IMR-90 (cell line): ENCODE data around the gene KBTBD13. TPM values are rescaled to one million over a fixed set of nuclear protein-coding genes. Genes with fewer than 3 reads are reported as not detected.

Experiments
- ATAC-seq: fragments of 200-7000 bp; cut with Tn5 transposase; 2 replicates; pipeline ENCODE4 v1.9.1; 2020; ENCODE audit warnings: low read depth, mild to moderate bottlenecking, moderate library complexity
- BruUV-seq: library from RNA; stranded (reverse); fragments of 400-500 nt; replicated peaks from 2 replicates; lab custom pipeline; 2021; lab: Mats Ljungman, UMichigan
- CTCF ChIA-PET: fragments of 300-600 bp; formaldehyde crosslinking; extraction: SDS; loops from one replicate; lab custom pipeline; 2021; ENCODE audit warnings: antibody characterized with exemption; lab: Yijun Ruan, JAX
- POLR2A ChIA-PET: fragments of 300-600 bp; sonication (Branson Sonifier 250); formaldehyde crosslinking; loops from one replicate; lab custom pipeline; 2022; ENCODE audit warnings: antibody characterized with exemption; ENCODE audit not compliant: unreplicated experiment; lab: Charles Lee
- DNase-seq: peaks from one replicate; pipeline ENCODE4 v3.0.0; 2013
- H2AFZ ChIP-seq: replicated peaks from 2 replicates; pipeline ENCODE3; 2013; ENCODE audit warnings: low read length, mild to moderate bottlenecking; ENCODE audit not compliant: poor library complexity
- H2AK5ac ChIP-seq: 2 replicates; pipeline ENCODE4 v1.6.1; 2013; ENCODE audit warnings: low read depth, low read length, inconsistent platforms
- H2AK9ac ChIP-seq: replicated peaks from 2 replicates; pipeline ENCODE3; 2013; ENCODE audit warnings: mild to moderate bottlenecking, low read depth, low read length, moderate library complexity; ENCODE audit not compliant: poor library complexity
- H2BK120ac ChIP-seq: 2 replicates; pipeline ENCODE4 v1.6.1; 2013; ENCODE audit warnings: low read depth, low read length, inconsistent platforms
- H2BK15ac ChIP-seq: 3 replicates; pipeline ENCODE4 v1.6.1; 2013; ENCODE audit warnings: low read depth, low read length, inconsistent platforms
- H2BK20ac ChIP-seq: 2 replicates; pipeline ENCODE4 v1.6.1; 2013; ENCODE audit warnings: low read depth, mild to moderate bottlenecking, inconsistent platforms, low read length, moderate library complexity
- H2BK5ac ChIP-seq: 2 replicates; pipeline ENCODE4 v1.6.1; 2013; ENCODE audit warnings: mild to moderate bottlenecking, low read depth, low read length, inconsistent platforms; ENCODE audit not compliant: poor library complexity, severe bottlenecking
- H3K14ac ChIP-seq: replicated peaks from 2 replicates; pipeline ENCODE4 v1.6.1; 2013; ENCODE audit warnings: low read depth, low read length, inconsistent platforms
- H3K18ac ChIP-seq: 2 replicates; pipeline ENCODE4 v1.6.1; 2013; ENCODE audit warnings: low read depth, low read length, control low read depth
- H3K23ac ChIP-seq: 2 replicates; pipeline ENCODE4 v1.6.1; 2013; ENCODE audit warnings: low read depth, low read length, inconsistent platforms
- H3K27ac ChIP-seq: 2 replicates; pipeline ENCODE4 v1.5.1; 2013; ENCODE audit warnings: mild to moderate bottlenecking, control low read depth, low read length; ENCODE audit not compliant: insufficient read depth
- H3K27me3 ChIP-seq: 2 replicates; pipeline ENCODE4 v1.6.1; 2013; ENCODE audit warnings: low read length; ENCODE audit not compliant: control insufficient read depth, insufficient read depth
- H3K36me3 ChIP-seq: 2 replicates; pipeline ENCODE4 v1.6.1; 2013; ENCODE audit warnings: low read length, mixed read lengths; ENCODE audit not compliant: control insufficient read depth, insufficient read depth
- H3K4ac ChIP-seq: 2 replicates; pipeline ENCODE4 v1.6.1; 2013; ENCODE audit warnings: low read depth, low read length, inconsistent platforms
- H3K4me1 ChIP-seq: 2 replicates; pipeline ENCODE4 v1.6.1; 2013; ENCODE audit warnings: low read length, mixed read lengths; ENCODE audit not compliant: control insufficient read depth, insufficient read depth
- H3K4me2 ChIP-seq: 2 replicates; pipeline ENCODE4 v1.6.1; 2013; ENCODE audit warnings: low read depth, mild to moderate bottlenecking, control low read depth, low read length, moderate library complexity
- H3K4me3 ChIP-seq: 2 replicates; pipeline ENCODE4 v1.5.1; 2013; ENCODE audit warnings: low read depth, mild to moderate bottlenecking, control low read depth, low read length, moderate library complexity; ENCODE audit not compliant: insufficient read depth
- H3K56ac ChIP-seq: 2 replicates; pipeline ENCODE4 v1.6.1; 2013; ENCODE audit warnings: low read length, inconsistent platforms; ENCODE audit not compliant: insufficient read depth; ENCODE audit errors: extremely low read depth
- H3K79me1 ChIP-seq, 2 experiments: 2 replicates each; pipeline ENCODE4 v1.6.1; 2013; ENCODE audit warnings: low read length in 2 of 2, inconsistent platforms in 1 of 2, low read depth in 1 of 2
- H3K9ac ChIP-seq: 2 replicates; pipeline ENCODE4 v1.6.1; 2013; ENCODE audit warnings: low read depth, low read length, control low read depth
- H3K9me1 ChIP-seq: 2 replicates; pipeline ENCODE4 v1.6.1; 2013; ENCODE audit warnings: low read length, inconsistent platforms; ENCODE audit not compliant: insufficient read depth
- H3K9me3 ChIP-seq: 2 replicates; pipeline ENCODE4 v1.6.1; 2013; ENCODE audit warnings: low read length; ENCODE audit not compliant: control insufficient read depth, insufficient read depth
- H4K20me1 ChIP-seq: 2 replicates; pipeline ENCODE4 v1.6.1; 2013; ENCODE audit warnings: low read length, inconsistent platforms; ENCODE audit not compliant: insufficient read depth
- H4K5ac ChIP-seq: 2 replicates; pipeline ENCODE4 v1.6.1; 2013; ENCODE audit warnings: mild to moderate bottlenecking, low read depth, low read length, control low read depth
- H4K8ac ChIP-seq, 2 experiments: 2 replicates each; pipeline ENCODE4 v1.6.1; 2013; ENCODE audit warnings: low read depth in 2 of 2, low read length in 2 of 2, control low read depth in 1 of 2, inconsistent platforms in 1 of 2
- H4K91ac ChIP-seq: 2 replicates; pipeline ENCODE4 v1.6.1; 2013; ENCODE audit warnings: low read depth, low read length, inconsistent platforms; ENCODE audit not compliant: insufficient read depth
- MAZ ChIP-seq: IDR thresholded peaks from 2 replicates; pipeline ENCODE4 v1.6.1; 2012; ENCODE audit warnings: low read depth, mild to moderate bottlenecking, low read length, improper control_type of control experiment, moderate library complexity, borderline replicate concordance
- RAD21 ChIP-seq: IDR thresholded peaks from 2 replicates; pipeline ENCODE4 v1.6.1; 2012; ENCODE audit warnings: low read length, improper control_type of control experiment
- SMC3 ChIP-seq: fragments of 150-350 bp; IDR thresholded peaks from 2 replicates; pipeline ENCODE4 v1.6.1; 2016; ENCODE audit warnings: low read depth, mild to moderate bottlenecking, antibody characterized with exemption, low read length, moderate library complexity
- WGBS, 2 experiments: methylation state at CpG; one replicate each; pipeline versions ENCODE4 v1.1.5 to v1.1.7; 2013; ENCODE audit warnings: missing lambda C conversion rate in 2 of 2; ENCODE audit not compliant: insufficient read length in 1 of 2; ENCODE audit errors: extremely low coverage in 2 of 2; 5-methylcytosine and 5-hydroxymethylcytosine counted together
- dilution Hi-C: fragments of 300-500 bp; cut with HindIII; formaldehyde crosslinking; loops from one replicate; pipeline ENCODE4 v1.14.3; 2018; ENCODE audit warnings: low sequenced_read_pairs; ENCODE audit not compliant: unreplicated experiment
- in situ Hi-C: fragments of 300-500 bp; cut with MboI; formaldehyde crosslinking; loops from 3 replicates; pipeline ENCODE4 v1.14.3; 2019; ENCODE audit warnings: low sequenced_read_pairs, inconsistent platforms, mixed read lengths
- intact Hi-C: fragments of 100-400 bp; cut with micrococcal nuclease; formaldehyde crosslinking; loops from 2 replicates; pipeline ENCODE4 v1.10.0; 2022
- polyA plus RNA-seq, 3 experiments: library from polyadenylated mRNA; depleted of rRNA; stranded (reverse); fragments of >200 nt; gene quantifications; 2 replicates each; pipeline ENCODE4 v1.2.3, GENCODE V29; 2012; ENCODE audit warnings: low replicate concordance in 1 of 3
- total RNA-seq: library from RNA; depleted of rRNA; stranded (reverse); fragments of >200 nt; gene quantifications from 2 replicates; pipeline ENCODE4 v1.2.3, GENCODE V29; 2012
- TF ChIP-seq, protein P1 (sequence below): conservative IDR thresholded peaks from 2 replicates; pipeline ENCODE4 v1.5.1; 2012; ENCODE audit warnings: mild to moderate bottlenecking, low read depth, low read length, improper control_type of control experiment

KBTBD13 gene
- total and polyA plus RNA-seq, 2 of the 4 experiments (the other 2 are of a cell fraction): not detected

DNA sequence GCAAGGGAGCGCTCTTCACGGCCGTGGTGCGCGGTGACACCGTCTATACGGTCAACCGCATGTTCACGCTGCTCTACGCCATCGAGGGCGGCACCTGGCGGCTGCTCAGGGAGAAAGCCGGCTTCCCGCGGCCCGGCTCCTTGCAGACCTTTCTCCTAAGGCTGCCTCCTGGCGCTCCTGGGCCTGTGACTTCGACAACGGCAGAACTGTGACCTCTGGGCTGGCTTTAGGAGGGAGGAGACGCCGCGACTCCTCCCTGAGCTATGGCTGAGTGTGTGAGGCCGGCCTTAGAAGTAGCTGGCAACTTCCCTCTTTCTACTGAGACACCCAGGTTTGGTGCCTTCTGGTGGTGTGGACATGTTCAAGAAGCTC, 1.4 kb downstream of the KBTBD13 start:
- H3K79me1 ChIP-seq: no peaks in the 10 kb centered on the region
- H3K14ac ChIP-seq: no peak overlapping the region
- no peak overlapping the region for H3K27ac ChIP-seq
- peaks cover 5% of the 10 kb centered on the region; the same call in 1 of the 2 replicates for H3K4me1 ChIP-seq
- dilution Hi-C loops: no loop called here
- no peaks in the 10 kb centered on the region for H3K9me3 ChIP-seq
- no peak overlapping the region for H3K4me3 ChIP-seq
- no peak overlapping the region for H3K4ac ChIP-seq
- ChIA-PET CTCF (interaction anchor here (0.8 kb wide), 1 partner anchor 23 kb away, joined by 3 read pairs; no protein-coding TSS in a partner anchor), POLR2A (no interaction called here)
- no peak overlapping the region; the same call in 1 of the 2 replicates for H2AK5ac ChIP-seq
- H3K56ac ChIP-seq: no peak overlapping the region
- H2BK15ac ChIP-seq: no peak overlapping the region
- no peak overlapping the region for H3K23ac ChIP-seq
- no peak overlapping the region for H4K5ac ChIP-seq
- DNase-seq (no peak), ATAC-seq (no peak)
- peak overlapping the region; percentile 72 for H2AFZ ChIP-seq
- H4K8ac ChIP-seq: no peak overlapping the region
- H2BK120ac ChIP-seq: no peak overlapping the region
- H3K36me3 ChIP-seq: no peaks in the 10 kb centered on the region
- H4K91ac ChIP-seq: no peak overlapping the region
- H4K20me1 ChIP-seq: no peaks in the 10 kb centered on the region; the same call in none of the 2 replicates
- peaks cover 35% of the 10 kb centered on the region for H3K27me3 ChIP-seq
- H2BK20ac ChIP-seq: no peak overlapping the region
- no peaks in the 10 kb centered on the region for H3K9me1 ChIP-seq
- in situ Hi-C loops: no loop called here
- no peak overlapping the region for H3K18ac ChIP-seq
- no peak overlapping the region for H2BK5ac ChIP-seq
- intact Hi-C loops: no loop called here
- TF ChIP-seq, protein P1, sequence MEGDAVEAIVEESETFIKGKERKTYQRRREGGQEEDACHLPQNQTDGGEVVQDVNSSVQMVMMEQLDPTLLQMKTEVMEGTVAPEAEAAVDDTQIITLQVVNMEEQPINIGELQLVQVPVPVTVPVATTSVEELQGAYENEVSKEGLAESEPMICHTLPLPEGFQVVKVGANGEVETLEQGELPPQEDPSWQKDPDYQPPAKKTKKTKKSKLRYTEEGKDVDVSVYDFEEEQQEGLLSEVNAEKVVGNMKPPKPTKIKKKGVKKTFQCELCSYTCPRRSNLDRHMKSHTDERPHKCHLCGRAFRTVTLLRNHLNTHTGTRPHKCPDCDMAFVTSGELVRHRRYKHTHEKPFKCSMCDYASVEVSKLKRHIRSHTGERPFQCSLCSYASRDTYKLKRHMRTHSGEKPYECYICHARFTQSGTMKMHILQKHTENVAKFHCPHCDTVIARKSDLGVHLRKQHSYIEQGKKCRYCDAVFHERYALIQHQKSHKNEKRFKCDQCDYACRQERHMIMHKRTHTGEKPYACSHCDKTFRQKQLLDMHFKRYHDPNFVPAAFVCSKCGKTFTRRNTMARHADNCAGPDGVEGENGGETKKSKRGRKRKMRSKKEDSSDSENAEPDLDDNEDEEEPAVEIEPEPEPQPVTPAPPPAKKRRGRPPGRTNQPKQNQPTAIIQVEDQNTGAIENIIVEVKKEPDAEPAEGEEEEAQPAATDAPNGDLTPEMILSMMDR: peak; percentile 13; the same call in 1 of the 2 replicates
- TF ChIP-seq MAZ (no peak), RAD21 (peak; percentile 27; the same call in 1 of the 2 replicates), SMC3 (peak; percentile 17; the same call in 1 of the 2 replicates)
- H3K4me2 ChIP-seq: no peak overlapping the region
- BruUV-seq: no TSS peak
- 46% methylated on average over 13 of the region's 24 CpGs; no CpG with 5 or more reads in 1 of the 2 experiments for WGBS, 2 experiments
- H3K9ac ChIP-seq: no peak overlapping the region
- no peak overlapping the region for H2AK9ac ChIP-seq
